ENCODE results near the gene SUN3. TPM values are rescaled to one million over a fixed set of nuclear protein-coding genes. Genes with fewer than 3 reads are reported as not detected.

SUN3 gene
- polyA plus RNA-seq, 2 of the 4 experiments (the other 2 are of a cell fraction): not detected

- no peak for TF ChIP-seq GATA3 (IDR thresholded peaks at IDR 0.05; ENCODE audit: borderline replicate concordance)
- TF ChIP-seq HMGXB4 (CRISPR knock-in tag; IDR thresholded peaks at IDR 0.05; ENCODE audit: borderline replicate concordance): no peak
- no peak for TF ChIP-seq HEYL (CRISPR knock-in tag; IDR thresholded peaks at IDR 0.05)
- no peak for TF ChIP-seq TP53 (CRISPR knock-in tag; IDR thresholded peaks at IDR 0.05)
- no peak for TF ChIP-seq HOXB5 (CRISPR knock-in tag; IDR thresholded peaks at IDR 0.05)
- TF ChIP-seq, protein P1, sequence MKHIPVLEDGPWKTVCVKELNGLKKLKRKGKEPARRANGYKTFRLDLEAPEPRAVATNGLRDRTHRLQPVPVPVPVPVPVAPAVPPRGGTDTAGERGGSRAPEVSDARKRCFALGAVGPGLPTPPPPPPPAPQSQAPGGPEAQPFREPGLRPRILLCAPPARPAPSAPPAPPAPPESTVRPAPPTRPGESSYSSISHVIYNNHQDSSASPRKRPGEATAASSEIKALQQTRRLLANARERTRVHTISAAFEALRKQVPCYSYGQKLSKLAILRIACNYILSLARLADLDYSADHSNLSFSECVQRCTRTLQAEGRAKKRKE (CRISPR knock-in tag; IDR thresholded peaks at IDR 0.05; ENCODE audit: low read depth): no peak
- no peak for TF ChIP-seq KDM5A (IDR thresholded peaks at IDR 0.05)
- no peaks in the 10 kb centered on the region for H3K4me1 ChIP-seq
- no peak overlapping the region for H3K4me2 ChIP-seq
- POLR2A ChIA-PET: no interaction called here
- FAIRE-seq (no peak), ATAC-seq (no peak), DNase-seq (ENCODE audit: low read depth in 1 of 2, low spot score in 1 of 2) (no peak)
- no peak overlapping the region for H3K4me3 ChIP-seq
- CTCF ChIA-PET: interaction anchor here (0.6 to 6.8 kb wide), 7 partner anchors 19 to 713 kb away, joined by 3 to 42 read pairs (median 7); partner anchors contain the start of gene PKD1L1
- WGBS (ENCODE audit: missing lambda C conversion rate): 94% methylated on average over 5 of the region's 5 CpGs
- H3K9me3 ChIP-seq: no peaks in the 10 kb centered on the region
- H3K27ac ChIP-seq: no peak overlapping the region
These were observed 61.8 kb downstream of the SUN3 start for GRCh38 chr7:47967123-47967522.

- whole genome bisulfite sequencing (ENCODE audit: missing lambda C conversion rate): 98% methylated on average over 4 of the region's 5 CpGs
- POLR2A ChIA-PET: no interaction called here
- no peak overlapping the region for H3K4me2 ChIP-seq
- H3K27ac ChIP-seq: no peak overlapping the region
- no peak for TF ChIP-seq ZSCAN20 (CRISPR knock-in tag; IDR thresholded peaks at IDR 0.05)
- ATAC-seq (no peak), DNase-seq (ENCODE audit: low read depth in 1 of 2, low spot score in 1 of 2) (no peak), FAIRE-seq (no peak)
- H3K9me3 ChIP-seq: no peaks in the 10 kb centered on the region
- H3K4me3 ChIP-seq: no peak overlapping the region
- no peaks in the 10 kb centered on the region for H3K4me1 ChIP-seq
- CTCF ChIA-PET: interaction anchor here (1.4 to 6.8 kb wide), 4 partner anchors 10 to 699 kb away, joined by 3 to 42 read pairs (median 21); no protein-coding TSS in a partner anchor
These were observed 63.5 kb downstream of the SUN3 start for GRCh38 chr7:47965456-47965855.

- WGBS (ENCODE audit: missing lambda C conversion rate): 92% methylated on average over 3 of the region's 3 CpGs
- TF ChIP-seq FOSB (CRISPR knock-in tag; IDR thresholded peaks at IDR 0.05) (no peak), CTCF (IDR thresholded peaks at IDR 0.05) (no peak), GATA3 (IDR thresholded peaks at IDR 0.05; ENCODE audit: borderline replicate concordance) (no peak), NR3C1 (IDR thresholded peaks at IDR 0.05) (no peak), NPAS2 (CRISPR knock-in tag; IDR thresholded peaks at IDR 0.05; ENCODE audit: borderline replicate concordance) (no peak), ZNF302 (CRISPR knock-in tag; IDR thresholded peaks at IDR 0.05) (no peak), ZC3H11A (IDR thresholded peaks at IDR 0.05) (no peak), FOXS1 (CRISPR knock-in tag; IDR thresholded peaks at IDR 0.05) (no peak)
- H3K4me1 ChIP-seq: no peaks in the 10 kb centered on the region
- no peak for DNase-seq (ENCODE audit: low read depth in 1 of 2, low spot score in 1 of 2)
- POLR2A ChIA-PET: no interaction called here
- no peak overlapping the region for H3K4me2 ChIP-seq
- FAIRE-seq: no peak
- CTCF ChIA-PET: interaction anchor here (0.7 to 6.8 kb wide), 3 partner anchors 17 to 193 kb away, joined by 3 to 42 read pairs (median 13); no protein-coding TSS in a partner anchor
- H3K4me3 ChIP-seq: no peak overlapping the region
- no peaks in the 10 kb centered on the region for H3K9me3 ChIP-seq
- ATAC-seq: no peak
- no peak overlapping the region for H3K27ac ChIP-seq
These were observed 66.6 kb downstream of the SUN3 start for GRCh38 chr7:47962262-47962661.

DNA sequence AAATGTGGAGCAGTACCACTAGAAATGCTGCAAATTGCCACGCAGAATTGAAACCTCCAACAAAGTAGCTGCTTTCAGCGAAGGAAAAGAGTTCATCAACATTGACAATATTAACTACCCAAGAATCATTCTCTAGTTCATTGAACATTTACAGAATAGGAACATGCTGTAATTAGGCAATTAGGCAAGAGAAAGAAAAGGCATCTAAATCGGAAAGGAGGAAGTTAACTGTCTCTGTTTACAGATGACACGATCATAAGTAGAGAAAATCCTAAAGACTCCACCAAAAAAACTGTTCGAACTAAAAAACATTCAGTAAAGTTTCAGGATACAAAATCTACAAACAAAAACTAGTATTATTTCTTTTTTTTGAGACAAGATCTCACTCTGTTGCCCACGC, 71.8 kb downstream of the SUN3 start:
- H3K4me3 ChIP-seq: no peak overlapping the region
- WGBS (ENCODE audit: missing lambda C conversion rate): 87% methylated on average over 6 of the region's 6 CpGs
- POLR2A ChIA-PET: no interaction called here
- no peaks in the 10 kb centered on the region for H3K9me3 ChIP-seq
- CTCF ChIA-PET: interaction anchor here (0.8 to 1.9 kb wide), 3 partner anchors 12 to 691 kb away, joined by 4 to 6 read pairs (median 5); no protein-coding TSS in a partner anchor
- ATAC-seq (no peak), FAIRE-seq (no peak), DNase-seq (ENCODE audit: low read depth in 1 of 2, low spot score in 1 of 2) (no peak)
- no peaks in the 10 kb centered on the region for H3K4me1 ChIP-seq
- no peak overlapping the region for H3K4me2 ChIP-seq
- TF ChIP-seq HOXB5 (CRISPR knock-in tag; IDR thresholded peaks at IDR 0.05) (no peak), RFX5 (IDR thresholded peaks at IDR 0.05) (no peak), CBX8 (IDR thresholded peaks at IDR 0.05) (no peak), TP53 (CRISPR knock-in tag; IDR thresholded peaks at IDR 0.05) (no peak)
- TF ChIP-seq, protein P2, sequence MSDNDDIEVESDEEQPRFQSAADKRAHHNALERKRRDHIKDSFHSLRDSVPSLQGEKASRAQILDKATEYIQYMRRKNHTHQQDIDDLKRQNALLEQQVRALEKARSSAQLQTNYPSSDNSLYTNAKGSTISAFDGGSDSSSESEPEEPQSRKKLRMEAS (IDR thresholded peaks at IDR 0.05): no peak
- no peak overlapping the region for H3K27ac ChIP-seq

All from A549 (cell line).